GM12892 (cell line): Measurements from ENCODE around the gene FLNA.

Experiments
- DNase-seq: peaks from one replicate; pipeline ENCODE4 v3.0.0; 2011; ENCODE audit not compliant: insufficient read length
- FAIRE-seq: peaks from 2 replicates; lab custom pipeline; 2011; peaks lifted over from hg19 to GRCh38; lab: Jason Lieb, UNC
- POLR2A ChIP-seq: IDR thresholded peaks from 2 replicates; pipeline ENCODE4 v1.6.1; 2011; ENCODE audit warnings: low read depth, low read length, control low read depth
- POLR2AphosphoS5 ChIP-seq: IDR thresholded peaks from 2 replicates; pipeline ENCODE4 v1.6.1; 2011; ENCODE audit warnings: low read depth, low read length, control low read depth
- TAF1 ChIP-seq: IDR thresholded peaks from 2 replicates; pipeline ENCODE4 v1.6.1; 2011; ENCODE audit warnings: low read depth, mild to moderate bottlenecking, control low read depth, low read length, borderline replicate concordance

Gene FLNA

GRCh38 chrX:154359362-154360154, 14.9 kb downstream of the FLNA start:
- TF ChIP-seq POLR2A: no peak
- TF ChIP-seq POLR2AphosphoS5: no peak
- no peak for TF ChIP-seq TAF1
- no peak for DNase-seq
- no peak for FAIRE-seq

- FAIRE-seq (no peak), DNase-seq (no peak)
- TF ChIP-seq POLR2AphosphoS5: no peak
- TF ChIP-seq POLR2A: no peak
- no peak for TF ChIP-seq TAF1
These were observed 15.6 kb downstream of the FLNA start for GRCh38 chrX:154358829-154359228.

- DNase-seq (no peak), FAIRE-seq (no peak)
- peak; percentile 19; the same call in 1 of the 2 replicates for TF ChIP-seq POLR2AphosphoS5
- no peak for TF ChIP-seq POLR2A
- TF ChIP-seq TAF1: no peak
These were observed 16.4 kb downstream of the FLNA start for GRCh38 chrX:154358011-154358410.

GRCh38 chrX:154357205-154357604, 17.2 kb downstream of the FLNA start:
- TF ChIP-seq TAF1 (no peak), POLR2AphosphoS5 (peak; percentile 48; the same call in 1 of the 2 replicates)
- DNase-seq (no peak), FAIRE-seq (no peak)

GRCh38 chrX:154356596-154356995, 17.8 kb downstream of the FLNA start:
- TF ChIP-seq POLR2A (no peak), TAF1 (no peak), POLR2AphosphoS5 (no peak)
- no peak for DNase-seq
- FAIRE-seq: no peak

- DNase-seq (no peak), FAIRE-seq (no peak)
- no peak for TF ChIP-seq TAF1
- TF ChIP-seq POLR2A: no peak
- no peak; the same call in 1 of the 2 replicates for TF ChIP-seq POLR2AphosphoS5
These were observed 18.7 kb downstream of the FLNA start for GRCh38 chrX:154355776-154356140.

GRCh38 chrX:154355094-154355775, 19.2 kb downstream of the FLNA start:
- no peak for DNase-seq
- FAIRE-seq: no peak
- TF ChIP-seq TAF1: no peak
- TF ChIP-seq POLR2A: no peak
- no peak for TF ChIP-seq POLR2AphosphoS5

GRCh38 chrX:154354516-154354915, 19.9 kb downstream of the FLNA start:
- DNase-seq: no peak
- no peak for FAIRE-seq
- TF ChIP-seq POLR2A (no peak), TAF1 (no peak), POLR2AphosphoS5 (no peak)

- DNase-seq (no peak), FAIRE-seq (no peak)
- TF ChIP-seq TAF1: no peak
- TF ChIP-seq POLR2A: no peak
- TF ChIP-seq POLR2AphosphoS5: no peak
These were observed 20.4 kb downstream of the FLNA start for GRCh38 chrX:154354013-154354412.

- TF ChIP-seq POLR2AphosphoS5 (0 out of 2 replicates have a peak, but pooled peaks have one; percentile 41), TAF1 (no peak), POLR2A (no peak)
- FAIRE-seq (no peak), DNase-seq (no peak)
These were observed 21.1 kb downstream of the FLNA start for GRCh38 chrX:154353172-154353843.

GRCh38 chrX:154352466-154352865, 22.0 kb downstream of the FLNA start:
- FAIRE-seq (no peak), DNase-seq (no peak)
- TF ChIP-seq TAF1 (no peak), POLR2A (no peak; the same call in 1 of the 2 replicates), POLR2AphosphoS5 (no peak)

GRCh38 chrX:154352012-154352401, 22.4 kb downstream of the FLNA start:
- TF ChIP-seq POLR2A (peak; percentile 35; the same call in 1 of the 2 replicates), TAF1 (no peak)
- no peak for FAIRE-seq

More at GRCh38 chrX:154352012-154352401, 22.4 kb downstream of the FLNA start:
- DNase-seq: no peak
